RPMI8226 (cell line): ENCODE results near the gene SNAI1.
"Not testable (repeated sequence)": the region's sequence is repeated elsewhere in the genome, so short reads cannot be mapped to it uniquely, and the experiment has no call there.

ENCODE experiments used
- DNase-seq: peaks from one replicate; pipeline ENCODE4 v3.0.0-alpha.2; 2015

Gene SNAI1

DNA sequence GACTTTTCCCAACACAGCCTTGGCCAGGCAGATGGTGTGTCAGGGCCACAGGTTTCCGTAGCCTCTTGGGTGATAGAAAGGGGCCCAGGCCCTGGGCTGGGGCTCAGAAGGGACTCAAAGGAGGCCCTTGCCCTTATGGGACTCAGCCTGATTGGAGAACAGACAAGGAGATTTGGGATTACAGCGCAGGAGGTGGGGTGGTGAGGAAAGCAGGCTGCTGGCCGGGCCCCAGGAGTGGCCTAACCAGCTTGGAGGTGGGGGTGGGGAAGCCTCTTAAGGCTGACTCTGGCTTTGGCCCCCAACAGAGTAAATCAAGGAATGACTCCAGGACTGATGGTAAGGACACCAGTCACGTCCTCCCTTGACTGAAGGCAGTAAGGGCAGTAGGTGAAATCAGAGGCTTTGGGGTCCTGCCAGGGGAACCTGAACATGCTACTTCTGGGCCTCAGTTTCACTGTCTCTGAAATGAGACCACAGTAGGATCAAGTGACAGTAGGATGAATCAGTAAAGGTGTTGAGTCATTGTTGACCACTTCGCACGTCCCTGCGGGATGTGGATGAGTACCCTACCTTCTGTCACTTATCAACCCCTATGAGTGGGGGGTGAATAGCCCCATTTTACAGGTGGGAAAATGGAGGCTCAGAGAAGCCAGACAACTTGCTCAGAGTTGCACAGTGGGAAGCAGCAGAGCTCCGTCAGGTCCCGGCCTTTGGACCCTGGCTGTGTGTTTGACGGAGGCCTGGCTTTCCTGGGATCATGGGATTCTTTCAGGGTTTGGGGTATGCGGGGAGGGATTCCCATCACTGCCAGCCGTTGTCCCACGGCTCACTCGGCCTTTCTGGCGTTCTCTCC, 4.5 kb downstream of the SNAI1 start:
- DNase-seq, result no peak

DNA sequence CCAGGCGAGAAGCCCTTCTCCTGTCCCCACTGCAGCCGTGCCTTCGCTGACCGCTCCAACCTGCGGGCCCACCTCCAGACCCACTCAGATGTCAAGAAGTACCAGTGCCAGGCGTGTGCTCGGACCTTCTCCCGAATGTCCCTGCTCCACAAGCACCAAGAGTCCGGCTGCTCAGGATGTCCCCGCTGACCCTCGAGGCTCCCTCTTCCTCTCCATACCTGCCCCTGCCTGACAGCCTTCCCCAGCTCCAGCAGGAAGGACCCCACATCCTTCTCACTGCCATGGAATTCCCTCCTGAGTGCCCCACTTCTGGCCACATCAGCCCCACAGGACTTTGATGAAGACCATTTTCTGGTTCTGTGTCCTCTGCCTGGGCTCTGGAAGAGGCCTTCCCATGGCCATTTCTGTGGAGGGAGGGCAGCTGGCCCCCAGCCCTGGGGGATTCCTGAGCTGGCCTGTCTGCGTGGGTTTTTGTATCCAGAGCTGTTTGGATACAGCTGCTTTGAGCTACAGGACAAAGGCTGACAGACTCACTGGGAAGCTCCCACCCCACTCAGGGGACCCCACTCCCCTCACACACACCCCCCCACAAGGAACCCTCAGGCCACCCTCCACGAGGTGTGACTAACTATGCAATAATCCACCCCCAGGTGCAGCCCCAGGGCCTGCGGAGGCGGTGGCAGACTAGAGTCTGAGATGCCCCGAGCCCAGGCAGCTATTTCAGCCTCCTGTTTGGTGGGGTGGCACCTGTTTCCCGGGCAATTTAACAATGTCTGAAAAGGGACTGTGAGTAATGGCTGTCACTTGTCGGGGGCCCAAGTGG, 5.3 kb downstream of the SNAI1 start:
- no peak for DNase-seq

DNA sequence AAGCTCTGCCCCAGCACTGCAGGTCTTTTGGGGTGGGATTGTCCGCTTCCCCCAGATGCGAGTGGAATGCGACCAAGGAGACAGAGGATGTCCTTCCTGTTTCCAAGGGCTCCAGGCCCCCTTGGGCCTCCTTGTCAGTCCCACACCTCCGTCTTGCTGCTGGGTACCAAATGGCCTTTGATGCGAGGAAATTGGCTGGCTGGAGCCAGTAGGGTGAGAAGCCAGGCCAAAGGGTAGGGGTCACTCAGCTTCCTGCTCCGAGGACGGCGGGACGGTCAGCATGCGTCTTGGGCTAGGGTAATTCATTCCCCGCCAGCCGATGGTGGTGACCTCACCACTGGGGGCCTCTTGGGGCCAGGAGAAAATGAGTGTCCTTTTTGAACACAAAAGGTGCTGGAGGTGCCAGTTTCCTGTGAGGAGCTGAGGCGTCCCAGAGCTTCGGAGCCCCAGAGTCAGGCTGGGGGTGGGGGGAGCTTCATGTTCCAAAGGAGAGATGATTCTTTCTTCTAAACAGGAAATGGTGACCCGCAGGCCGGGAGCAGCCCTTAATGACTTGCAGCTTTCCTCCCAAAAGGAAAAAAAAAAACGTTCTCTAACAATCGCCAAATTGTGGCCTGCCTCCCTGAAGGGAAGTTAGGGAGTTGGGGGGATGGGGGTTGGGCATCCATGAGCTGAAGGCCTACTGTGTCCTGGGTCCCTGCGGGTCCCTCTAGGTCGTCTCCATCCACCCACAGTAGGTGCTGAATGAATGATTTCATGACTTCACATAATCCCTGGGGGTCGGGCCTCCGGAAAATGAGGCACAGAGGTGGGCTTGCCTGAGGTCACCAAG, 6.7 kb downstream of the SNAI1 start:
- DNase-seq, result no peak

DNA sequence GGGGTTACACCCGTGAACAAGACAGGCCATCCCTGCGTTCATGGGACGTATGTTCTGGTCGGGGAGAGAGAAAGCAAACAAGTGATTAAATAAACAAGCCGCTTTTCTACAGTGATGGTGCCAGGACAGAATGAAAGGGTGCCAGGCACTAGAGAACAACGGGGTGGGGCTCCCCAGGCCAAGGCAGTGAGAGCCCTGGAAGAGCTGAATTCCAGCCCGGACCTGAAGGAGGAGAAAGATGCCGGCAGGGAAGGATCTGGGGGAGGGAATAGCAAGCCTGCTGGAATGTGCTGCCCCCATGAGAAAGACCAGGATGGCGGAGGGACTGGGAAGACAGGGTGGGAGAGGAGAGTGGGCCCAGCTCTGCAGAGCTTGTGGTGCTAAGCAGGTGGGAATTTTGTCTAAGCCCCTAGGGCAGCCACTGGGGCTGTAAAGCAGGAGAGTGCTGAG, 7.5 kb downstream of the SNAI1 start:
- no peak for DNase-seq

DNA sequence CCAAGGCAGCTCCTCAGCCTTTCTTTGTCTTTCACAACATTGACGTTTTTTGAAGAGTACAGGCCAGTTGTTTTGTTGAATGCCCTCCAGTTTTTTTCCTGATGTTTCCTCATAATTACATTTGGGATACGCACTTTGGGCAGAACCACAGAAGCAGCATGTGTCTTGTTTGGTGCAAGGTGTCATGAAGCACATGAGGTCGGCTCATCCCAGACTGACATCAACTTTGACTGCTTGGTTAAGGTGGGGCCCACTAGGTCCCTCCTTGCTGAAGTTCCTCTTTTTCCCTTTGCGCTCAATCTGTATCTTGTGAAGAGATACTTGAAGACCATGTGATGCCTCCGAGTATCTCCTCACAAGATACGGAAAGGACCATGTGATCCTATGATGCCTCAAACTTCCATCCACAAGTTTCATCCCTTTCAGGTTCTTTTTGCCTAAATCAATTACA, 10.5 kb downstream of the SNAI1 start:
- peak; percentile 42 for DNase-seq

DNA sequence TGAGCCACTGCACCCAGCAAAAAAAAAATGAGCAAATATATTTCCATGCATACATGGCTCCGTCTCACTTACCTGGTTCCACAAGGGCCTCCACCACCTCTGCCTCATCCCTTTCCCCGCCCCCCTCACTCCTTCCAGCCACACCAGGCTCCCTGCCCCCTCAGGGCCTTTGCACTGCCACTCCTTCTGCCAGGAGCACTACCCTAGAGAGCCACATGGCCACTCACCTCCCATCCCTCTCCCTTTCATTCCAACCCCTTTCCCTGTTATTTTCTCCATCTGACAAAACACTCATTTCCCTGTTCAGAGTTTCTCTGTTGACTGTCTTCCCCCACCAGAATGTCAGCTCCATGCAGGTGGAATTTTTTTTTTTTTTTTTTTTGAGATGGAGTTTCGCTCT, 12.8 kb downstream of the SNAI1 start:
- no peak for DNase-seq

DNA sequence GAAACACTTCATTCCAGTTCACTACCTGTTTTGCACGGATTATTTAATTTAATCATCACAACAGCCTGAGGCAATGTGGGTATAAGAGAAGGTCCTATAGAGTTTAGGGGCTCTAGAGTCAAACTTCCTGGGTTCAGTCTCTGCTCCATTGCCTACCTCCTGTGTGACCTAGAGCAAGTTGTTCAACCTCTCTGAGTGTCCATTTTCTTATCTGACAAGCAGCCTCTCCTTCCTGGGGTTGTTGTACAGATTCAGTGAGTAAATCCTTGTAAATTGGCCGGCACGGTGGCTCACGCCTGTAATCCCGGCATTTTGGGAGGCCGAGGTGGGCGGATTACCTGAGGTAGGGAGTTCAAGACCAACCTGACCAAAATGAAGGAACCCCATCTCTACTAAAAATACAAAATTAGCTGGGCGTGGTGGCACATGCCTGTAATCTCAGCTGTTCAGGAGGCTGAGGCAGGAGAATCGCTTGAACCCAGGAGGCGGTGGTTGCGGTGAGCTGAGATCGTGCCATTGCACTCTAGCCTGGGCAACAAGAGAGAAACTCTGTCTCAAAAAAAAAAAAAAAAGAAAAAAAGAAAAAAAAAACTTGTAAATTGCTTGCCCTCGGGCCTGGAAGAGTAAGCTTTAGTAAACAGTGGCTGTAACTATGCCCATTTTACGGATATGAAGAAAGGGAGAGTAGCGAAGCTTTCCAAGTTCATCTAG, 15.9 kb downstream of the SNAI1 start:
- DNase-seq, result not testable (repeated sequence)

DNA sequence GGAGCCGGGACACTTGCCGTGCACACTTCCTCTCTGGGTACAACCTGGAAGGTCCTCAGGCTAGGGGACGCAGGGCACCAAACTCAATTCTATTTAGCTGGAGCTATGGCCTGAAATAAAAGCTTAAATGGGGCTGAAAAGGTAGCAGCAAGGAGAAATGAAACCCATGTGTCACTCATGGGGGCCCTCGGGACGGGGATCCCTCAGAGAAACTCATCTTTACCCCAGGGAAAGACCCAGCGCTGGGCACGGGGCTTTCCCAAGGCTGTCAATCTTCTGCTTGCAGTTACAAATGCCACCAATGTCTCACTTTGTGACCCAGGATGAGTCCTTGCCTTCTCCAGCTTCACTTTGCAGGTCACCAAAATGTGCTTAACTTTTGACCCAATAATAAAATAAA, 16.5 kb downstream of the SNAI1 start:
- no peak for DNase-seq

DNA sequence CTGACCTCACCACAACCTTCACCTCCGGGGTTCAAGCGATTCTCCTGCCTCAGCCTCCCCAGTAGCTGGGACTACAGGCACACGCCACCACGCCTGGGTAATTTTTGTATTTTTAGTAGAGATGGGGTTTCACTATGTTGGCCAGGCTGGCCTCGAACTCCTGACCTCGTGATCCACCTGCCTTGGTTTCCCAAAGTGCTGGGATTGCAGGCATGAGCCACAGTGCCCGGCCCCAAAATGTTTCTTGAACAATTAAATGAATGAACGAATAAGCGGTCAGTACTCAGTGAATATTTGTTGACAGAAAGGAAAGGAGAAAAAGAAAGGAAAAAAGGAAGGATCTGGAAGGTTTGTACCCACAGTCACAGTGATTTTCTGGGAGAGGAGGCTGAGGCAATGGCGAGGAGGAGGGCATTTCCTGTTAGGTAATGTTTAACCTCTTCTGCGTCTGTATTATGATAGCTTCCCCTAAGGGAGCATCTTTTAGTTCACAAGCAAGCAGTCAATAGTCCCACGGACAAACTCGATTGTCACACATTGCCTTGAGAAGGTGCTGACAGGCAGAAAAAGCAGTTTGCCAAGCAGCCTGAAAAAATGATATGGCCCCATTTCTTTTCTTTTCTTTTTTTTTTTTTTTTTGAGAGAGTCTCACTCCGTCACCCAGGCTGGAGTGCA, 17.9 kb downstream of the SNAI1 start:
- DNase-seq, result not testable (repeated sequence)

DNA sequence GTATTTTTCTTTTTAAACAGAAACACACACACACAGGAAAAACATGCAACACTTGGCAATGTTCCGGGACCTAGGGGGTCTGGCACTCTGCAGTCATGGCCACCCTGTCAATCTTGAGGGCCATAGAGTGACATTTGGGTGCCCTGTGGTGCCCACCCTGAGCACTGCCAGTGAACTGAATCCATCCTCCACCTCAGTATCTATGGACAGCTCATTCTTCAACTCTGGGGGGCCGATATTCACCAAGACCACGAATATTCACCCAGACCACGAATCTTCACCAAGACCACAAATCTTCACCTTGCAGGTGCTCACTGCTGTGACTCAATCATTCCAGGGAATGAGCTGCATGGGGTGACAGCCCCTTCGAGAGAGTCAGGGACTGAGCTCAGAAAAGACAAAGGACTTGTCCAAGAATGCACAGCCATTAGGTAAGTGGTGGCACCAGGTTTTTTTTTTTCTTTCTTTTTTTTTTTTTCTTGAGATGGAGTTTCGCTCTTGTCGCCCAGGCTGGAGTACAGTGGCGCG, 19.1 kb downstream of the SNAI1 start:
- no peak for DNase-seq

DNA sequence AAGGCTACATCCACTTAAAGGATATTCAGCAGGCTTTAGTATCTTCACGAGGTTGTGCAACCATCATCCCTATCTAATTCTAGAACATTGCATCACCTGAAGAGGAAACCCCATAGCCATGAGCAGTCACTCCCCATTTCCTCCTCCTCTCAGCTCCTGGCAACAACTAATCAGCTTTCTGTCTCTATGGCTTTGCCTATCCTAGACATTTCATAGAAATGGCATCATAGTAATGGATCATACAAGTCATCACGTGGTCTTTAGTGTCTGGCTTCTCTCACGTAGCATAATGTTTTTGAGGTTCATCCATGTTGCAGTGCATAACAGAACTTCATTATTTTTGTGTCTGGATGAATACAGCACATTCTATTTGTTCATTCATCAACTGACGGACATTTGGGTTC, 20.5 kb downstream of the SNAI1 start:
- no peak for DNase-seq

DNA sequence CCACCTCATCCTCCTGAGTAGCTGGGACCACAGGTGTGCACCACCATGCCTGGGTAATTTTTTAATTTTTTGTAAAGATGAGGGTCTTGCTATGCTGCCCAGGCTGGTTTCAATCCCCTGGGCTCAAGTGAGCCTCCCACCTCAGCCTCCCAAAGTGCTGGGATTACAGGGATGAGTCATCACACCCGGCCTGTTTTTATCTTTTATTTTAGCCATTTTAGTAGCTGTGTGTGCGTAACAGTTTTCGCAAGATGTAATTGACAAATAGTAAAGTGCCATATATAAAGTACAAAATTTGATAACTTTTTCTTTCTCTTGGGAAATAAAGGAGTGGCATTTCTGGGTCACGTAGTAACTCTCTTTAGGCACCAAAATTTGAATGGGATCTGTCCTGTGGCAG, 21.4 kb downstream of the SNAI1 start:
- DNase-seq, result no peak

DNA sequence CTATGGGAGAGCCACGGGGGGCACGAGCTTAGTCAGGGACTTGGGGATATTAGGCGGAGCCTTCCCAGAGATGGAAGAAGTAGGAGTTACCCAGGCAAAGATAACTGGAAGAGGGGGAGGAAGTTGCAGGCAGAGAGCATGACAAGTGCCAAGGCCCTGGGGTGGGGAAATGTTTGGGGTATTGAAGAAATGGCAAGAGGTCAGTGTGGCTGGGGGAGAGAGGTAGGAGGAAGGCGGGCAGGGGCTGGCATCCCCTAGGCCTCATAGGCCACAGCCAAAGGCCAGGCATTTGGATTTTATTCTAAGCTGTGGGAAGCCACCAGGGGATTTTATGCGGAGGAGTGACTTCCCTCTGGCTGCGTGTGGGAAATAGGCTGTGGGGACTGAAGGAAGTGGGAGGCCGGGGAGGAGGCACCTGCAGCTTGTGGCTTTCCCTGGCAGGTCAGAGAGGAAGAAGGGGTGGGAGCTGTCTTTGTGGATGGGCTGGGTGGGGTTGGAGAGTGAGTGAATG, 22.7 kb downstream of the SNAI1 start:
- DNase-seq, result no peak

DNA sequence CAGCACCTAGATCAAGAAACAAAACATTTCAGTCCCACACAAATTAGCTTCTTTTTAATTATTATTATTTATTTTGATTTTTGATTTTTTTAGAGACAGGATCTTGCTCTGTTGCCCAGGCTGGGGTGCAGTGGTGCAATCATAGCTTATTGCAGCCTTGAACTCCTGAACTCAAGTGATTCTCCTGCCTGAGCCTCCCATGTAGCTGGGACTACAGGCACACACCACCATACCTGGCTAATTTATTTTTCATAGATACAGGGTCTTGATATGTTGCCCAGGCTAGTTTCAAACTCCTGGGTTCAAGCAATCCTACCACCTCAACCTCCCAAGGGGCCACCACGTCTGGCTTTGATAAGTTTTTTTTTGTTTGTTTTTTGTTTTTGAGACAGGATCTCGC, 24.6 kb downstream of the SNAI1 start:
- no peak for DNase-seq

DNA sequence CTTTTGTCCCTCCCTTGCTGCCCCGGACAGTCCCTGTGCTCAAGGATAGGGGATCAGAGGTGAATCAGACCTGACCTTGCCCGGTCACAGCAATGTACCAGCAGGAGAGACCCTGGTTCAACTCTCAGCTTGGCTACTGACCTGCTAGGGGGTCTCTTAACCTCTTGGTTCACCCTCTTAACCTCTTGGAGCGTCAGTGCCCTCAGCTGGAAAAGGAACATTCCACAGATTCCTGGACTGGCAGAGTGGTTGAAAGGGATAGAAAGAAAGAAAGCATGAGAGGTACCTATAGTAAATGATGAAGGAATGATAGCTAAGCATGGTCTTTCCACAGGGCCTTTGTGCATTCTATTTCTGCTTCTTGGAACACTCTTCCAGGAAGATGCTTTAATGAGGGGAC, 25.2 kb downstream of the SNAI1 start:
- DNase-seq, result no peak

DNA sequence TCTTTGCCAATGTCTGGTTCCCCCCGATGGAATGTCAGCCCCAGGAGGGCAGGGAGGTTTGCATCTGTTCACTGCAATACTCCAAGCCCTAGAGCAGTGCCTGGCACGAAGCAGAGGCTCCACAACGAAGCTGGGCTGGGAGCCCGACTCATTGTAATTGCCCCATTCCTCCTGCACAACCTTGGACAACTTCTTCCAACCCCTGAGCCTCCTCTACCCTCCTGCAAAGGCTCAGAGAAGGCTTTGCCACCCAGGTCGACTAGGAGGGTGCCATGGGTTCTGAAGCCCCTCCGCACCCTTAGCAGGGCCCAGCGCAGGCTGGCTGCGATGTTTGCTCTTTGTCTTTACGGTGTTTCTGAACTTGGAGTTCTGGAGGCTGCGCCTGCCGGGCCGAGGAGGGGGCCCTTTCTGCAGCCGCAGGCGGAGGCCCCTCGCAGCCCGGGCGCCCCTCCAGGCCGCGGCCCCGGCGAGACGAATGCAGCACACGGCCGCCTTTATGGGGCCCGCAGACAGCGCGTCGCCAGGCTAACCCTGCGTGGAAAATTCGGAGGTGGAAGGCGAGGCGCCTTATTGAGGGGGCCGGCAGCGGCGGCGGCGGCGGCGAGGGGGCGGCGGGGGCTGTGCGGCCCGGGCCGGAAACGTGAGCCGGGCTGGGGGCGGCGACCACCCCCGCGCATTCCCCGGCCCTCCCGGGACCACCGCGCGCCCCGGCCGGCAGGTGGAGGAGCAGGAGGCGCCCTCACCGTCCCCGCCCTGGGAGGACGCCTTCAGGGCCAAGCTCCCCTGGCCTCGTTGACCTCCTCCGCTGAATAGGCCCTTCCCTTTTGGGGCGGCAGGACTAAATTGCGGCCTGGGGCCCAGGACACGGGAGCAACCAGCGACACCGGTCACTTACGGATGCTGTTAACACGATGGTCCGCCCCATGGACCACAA, 27.0 kb downstream of the SNAI1 start:
- DNase-seq, result no peak

DNA sequence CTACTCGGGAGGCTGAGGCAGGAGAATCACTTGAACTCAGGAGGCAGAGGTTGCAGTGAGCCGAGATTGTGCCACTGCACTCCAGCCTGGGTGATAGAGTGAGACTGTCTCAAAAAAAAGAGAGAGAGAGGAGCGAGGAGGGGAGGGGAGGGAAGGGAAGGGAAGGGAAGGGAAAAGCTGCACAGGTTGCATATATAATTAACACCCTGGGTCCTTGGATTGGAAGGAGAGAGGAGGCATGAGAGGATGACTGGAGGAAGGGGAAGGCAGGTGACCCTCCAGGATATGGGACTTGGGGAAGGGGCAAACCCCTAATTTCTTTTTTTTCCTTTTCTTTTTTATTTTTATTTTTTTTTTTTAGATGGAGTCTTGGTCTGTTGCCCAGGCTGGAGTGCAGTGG, 28.8 kb downstream of the SNAI1 start:
- not testable (repeated sequence) for DNase-seq

DNA sequence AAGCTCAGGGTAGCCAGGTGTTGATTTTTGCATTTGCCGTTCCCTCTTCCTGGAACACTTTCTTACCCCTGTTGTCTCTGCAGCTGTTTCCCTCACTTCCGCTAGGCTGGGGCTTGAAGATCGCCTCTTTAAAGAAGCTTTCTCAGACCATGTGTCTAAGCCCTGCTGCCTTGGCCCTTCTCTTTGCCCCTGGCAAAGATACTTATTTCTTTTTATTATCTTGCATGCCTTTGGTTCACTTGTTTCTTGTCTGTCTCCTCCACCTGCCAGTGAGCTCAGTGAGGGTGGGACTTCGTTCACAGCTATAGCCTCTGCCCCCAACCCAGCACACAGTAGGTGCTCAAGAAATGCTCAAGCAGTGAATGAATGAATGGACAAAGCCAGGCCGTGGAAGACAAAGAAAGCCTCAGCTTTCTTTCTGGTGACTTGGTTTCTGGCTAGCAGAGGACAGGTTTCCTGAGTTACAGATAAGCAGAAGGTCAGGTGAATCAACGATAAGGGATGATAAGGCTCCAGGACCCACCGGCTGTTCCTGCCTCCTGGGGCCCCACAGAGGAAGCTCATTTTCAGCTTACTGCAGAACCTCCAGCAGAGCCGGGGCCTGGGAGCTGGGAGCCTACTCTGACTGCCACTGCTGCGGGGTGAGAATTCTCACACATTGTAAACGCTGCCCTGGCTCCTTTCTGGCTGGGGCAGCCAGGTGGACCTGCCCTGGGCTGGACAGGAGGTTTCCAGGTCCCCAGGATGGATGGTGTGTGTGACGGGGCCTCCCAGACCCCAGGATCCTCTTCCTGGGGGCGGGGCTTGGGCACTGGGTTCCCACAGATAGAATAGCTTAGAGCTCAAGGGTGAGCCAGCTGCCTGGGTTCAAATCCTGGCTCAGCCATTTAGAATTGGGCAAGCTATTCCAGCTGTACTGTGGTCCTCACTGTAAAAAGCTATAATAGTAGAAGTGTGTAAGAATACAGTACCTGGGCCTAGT, 29.8 kb downstream of the SNAI1 start:
- peak; percentile 81 for DNase-seq

DNA sequence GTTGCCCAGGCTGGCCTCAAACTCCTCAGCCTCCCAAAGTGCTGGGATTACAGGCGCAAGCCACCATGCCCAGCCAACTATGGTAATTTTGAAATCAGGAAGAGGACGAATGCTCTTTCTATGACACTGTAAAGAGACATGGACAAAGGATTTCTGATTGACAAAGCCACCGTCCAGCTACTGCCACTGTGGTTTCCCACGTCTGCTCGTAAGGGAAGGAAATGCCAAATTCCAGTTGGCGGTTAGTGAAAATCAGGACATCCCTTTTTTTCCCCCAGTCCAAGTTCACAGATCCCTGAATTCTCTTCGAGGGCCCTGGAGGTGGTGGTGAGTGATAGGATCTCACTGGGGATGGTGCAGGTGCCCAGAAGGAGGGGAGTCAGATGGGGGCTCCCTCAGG, 31.2 kb downstream of the SNAI1 start:
- DNase-seq, result no peak
